Skeletal muscle cell (primary cell): ENCODE data around the gene BAZ2A.

Experiments
- DNase-seq: peaks from one replicate; pipeline ENCODE4 v3.0.0-alpha.2; 2010; ENCODE audit warnings: low read depth
- H3K4me3 ChIP-seq: 2 replicates; pipeline ENCODE4 v1.5.1; 2011; ENCODE audit warnings: low read depth, mild to moderate bottlenecking, control low read depth, low read length, moderate library complexity

The BAZ2A gene

GRCh38 chr12:56551070-56551469, 79.1 kb downstream of the BAZ2A start:
- no peak for DNase-seq

GRCh38 chr12:56546680-56547079, 83.4 kb downstream of the BAZ2A start:
- DNase-seq = no peak
- H3K4me3 ChIP-seq = no peak overlapping the region

More at GRCh38 chr12:56551070-56551469, 79.1 kb downstream of the BAZ2A start:
- H3K4me3 ChIP-seq = no peak overlapping the region
